Testis (tissue), 2 donors: Measurements from ENCODE around the gene TGFBR3.

Source experiments
- POLR2A ChIP-seq: fragments of 450-650 bp; IDR thresholded peaks from one replicate; pipeline ENCODE4 v1.6.1; 2017; ENCODE audit warnings: antibody characterized with exemption, mild to moderate bottlenecking, moderate library complexity
- TF ChIP-seq, protein P1 (sequence below), 3 experiments: fragments of 450-650 bp in 2 of 3; fragments of 200-600 bp in 1 of 3; sonication (generic) in 1 of 3; IDR thresholded peaks; one replicate each; pipeline ENCODE4 v1.5.1; 2016 to 2019; ENCODE audit warnings: antibody characterized with exemption in 3 of 3, mild to moderate bottlenecking in 2 of 3, moderate library complexity in 1 of 3

DNA sequence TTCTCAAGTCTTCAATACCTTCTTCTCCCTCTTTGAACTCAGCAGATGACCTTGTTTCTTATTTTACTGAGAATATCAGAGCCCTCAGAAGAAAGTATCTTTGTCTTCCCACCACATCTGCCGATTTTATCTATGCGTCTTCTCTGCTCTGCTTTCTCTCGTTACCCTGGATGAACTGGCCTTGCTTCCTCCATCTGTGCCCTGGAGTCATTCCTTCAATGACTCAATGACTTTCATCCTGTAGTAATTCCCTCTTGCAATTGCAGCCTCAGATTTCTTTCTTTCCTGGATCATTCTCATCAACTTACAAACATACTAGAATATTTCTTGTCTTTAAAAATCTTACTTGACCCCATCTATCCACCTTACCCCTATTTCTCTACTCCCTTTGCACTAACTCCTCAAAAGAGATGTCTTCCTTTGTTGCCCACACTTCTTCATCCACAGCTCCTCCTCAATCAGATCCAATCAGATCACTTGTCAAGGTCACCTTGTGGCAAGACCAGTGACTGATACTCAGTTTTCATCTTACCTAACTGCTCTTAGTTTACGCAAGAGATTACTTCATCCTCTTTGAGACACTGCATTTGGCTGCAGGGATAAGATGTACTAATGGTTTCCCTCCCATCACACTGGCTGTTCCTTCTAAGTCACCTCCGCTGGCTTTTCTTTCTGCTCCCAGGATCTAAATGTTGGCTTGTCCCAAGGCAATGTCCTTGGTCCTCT lies 8.2 kb upstream of the TGFBR3 start:
- TF ChIP-seq, protein P1, sequence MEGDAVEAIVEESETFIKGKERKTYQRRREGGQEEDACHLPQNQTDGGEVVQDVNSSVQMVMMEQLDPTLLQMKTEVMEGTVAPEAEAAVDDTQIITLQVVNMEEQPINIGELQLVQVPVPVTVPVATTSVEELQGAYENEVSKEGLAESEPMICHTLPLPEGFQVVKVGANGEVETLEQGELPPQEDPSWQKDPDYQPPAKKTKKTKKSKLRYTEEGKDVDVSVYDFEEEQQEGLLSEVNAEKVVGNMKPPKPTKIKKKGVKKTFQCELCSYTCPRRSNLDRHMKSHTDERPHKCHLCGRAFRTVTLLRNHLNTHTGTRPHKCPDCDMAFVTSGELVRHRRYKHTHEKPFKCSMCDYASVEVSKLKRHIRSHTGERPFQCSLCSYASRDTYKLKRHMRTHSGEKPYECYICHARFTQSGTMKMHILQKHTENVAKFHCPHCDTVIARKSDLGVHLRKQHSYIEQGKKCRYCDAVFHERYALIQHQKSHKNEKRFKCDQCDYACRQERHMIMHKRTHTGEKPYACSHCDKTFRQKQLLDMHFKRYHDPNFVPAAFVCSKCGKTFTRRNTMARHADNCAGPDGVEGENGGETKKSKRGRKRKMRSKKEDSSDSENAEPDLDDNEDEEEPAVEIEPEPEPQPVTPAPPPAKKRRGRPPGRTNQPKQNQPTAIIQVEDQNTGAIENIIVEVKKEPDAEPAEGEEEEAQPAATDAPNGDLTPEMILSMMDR (IDR thresholded peaks at IDR 0.05) = no peak
- no peak for TF ChIP-seq POLR2A
